GM12801 (cell line): Measurements from ENCODE around the gene CPNE1.

Experiments
- CTCF ChIP-seq: IDR thresholded peaks from one replicate; pipeline ENCODE4 v1.5.1; 2011; ENCODE audit warnings: control low read depth; ENCODE audit not compliant: insufficient read length; ENCODE audit errors: extremely low read depth

The CPNE1 gene

DNA sequence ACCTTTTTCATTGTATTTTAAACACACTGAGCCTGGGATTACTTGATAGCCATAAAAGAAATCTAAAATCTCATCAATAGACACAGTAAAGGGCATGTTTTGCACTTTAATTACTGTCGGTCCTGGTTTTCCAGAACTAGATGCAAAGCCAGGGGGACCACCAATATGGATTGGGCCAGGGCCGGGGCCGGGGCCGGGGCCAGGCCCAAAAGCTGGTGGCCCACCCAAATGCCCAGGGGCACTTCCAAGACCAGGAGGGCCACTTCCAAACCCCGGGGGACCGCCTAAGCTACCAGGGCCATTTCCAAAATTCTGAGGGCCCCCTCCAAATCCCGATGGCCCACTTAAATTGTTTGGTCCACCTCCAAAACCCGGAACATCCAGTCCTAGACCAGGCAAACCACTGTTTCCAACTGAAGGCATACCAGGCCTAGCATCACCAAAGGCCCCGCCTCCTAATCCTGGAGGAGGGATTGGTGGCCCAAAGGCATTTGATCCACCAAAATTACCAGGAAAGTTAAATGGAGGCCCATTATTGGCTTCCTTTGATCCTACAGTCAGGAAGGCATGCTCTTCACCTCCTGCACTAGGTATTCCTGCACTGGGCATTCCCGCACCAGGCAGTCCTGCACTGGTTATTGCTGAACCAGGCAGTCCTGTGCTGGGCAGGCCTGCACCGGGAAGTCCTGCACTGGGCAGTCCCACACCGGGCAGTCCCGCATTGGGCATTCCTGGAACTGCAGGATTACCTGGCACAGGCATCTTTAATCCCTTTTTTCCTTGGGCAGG lies 11.9 kb downstream of the CPNE1 start:
- no peak for TF ChIP-seq CTCF

GRCh38 chr20:35651958-35652357 lies 12.7 kb downstream of the CPNE1 start:
- no peak for TF ChIP-seq CTCF

- no peak for TF ChIP-seq CTCF
Measured at GRCh38 chr20:35650632-35651031, 14.1 kb downstream of the CPNE1 start.

DNA sequence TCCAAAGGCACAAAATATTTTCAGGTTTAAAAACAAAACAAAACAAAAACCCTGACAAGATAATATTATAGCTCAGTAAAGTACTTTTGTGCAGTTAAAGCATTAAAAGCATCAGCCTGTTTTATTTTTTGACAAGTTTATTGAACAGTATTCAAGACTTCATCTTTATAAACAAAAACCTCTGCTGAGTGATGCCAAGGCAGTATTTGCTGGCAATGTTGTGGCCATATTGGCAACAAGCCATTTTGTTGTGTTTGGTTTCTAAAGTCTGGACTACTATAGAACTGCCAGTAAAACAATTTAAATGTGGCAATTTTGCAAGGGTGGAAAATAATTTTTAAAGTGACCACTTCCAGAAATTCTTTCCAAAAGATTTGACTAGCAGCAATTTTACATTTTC lies 15.9 kb downstream of the CPNE1 start:
- TF ChIP-seq CTCF = no peak

GRCh38 chr20:35644806-35645205 lies 19.9 kb downstream of the CPNE1 start:
- TF ChIP-seq CTCF = no peak

DNA sequence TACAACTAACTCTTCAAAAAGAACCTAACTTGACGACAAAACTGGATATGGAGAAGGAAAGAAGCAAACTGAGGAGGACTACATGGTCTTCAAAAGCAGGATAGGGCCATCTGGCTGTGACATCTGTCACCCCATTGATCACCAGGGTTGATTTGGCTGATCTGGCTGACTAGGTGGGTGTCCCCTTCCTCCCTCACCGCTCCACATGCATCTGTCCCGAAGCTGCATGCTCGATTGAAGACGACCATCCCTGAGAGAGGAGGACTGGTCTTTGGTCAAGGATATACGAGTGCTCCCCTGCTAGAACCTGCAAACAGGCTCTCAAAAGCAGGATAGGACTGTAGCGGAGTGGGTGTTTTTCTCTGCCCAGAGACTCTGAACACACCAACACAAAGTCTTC lies 21.7 kb downstream of the CPNE1 start:
- no peak for TF ChIP-seq CTCF

DNA sequence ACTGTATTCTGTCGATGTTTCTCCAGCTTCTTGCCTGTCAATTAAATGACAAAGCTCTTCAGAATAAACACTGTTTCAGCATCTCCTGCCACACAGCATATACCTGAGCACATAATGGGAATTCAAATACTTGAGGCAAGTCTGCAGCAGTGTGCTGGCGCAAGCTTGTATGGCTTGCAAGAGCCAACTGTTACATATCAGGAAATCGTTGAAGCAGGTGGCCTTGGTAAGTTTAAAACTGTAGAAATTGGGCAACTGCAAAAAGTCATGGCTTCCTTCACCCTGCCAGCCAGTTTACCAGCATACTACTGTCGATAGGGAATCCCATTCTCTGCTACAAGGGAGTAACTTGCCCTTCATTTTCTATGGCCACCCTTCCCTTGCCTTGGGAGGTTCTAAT lies 23.0 kb downstream of the CPNE1 start:
- TF ChIP-seq CTCF = no peak
